Measurements from ENCODE around the gene RAB5IF. TPM values are rescaled to one million over a fixed set of nuclear protein-coding genes. Genes with fewer than 3 reads are reported as not detected.

RAB5IF gene
- total RNA-seq, 1 donor from 2014 or later, result 54.9 TPM

- Mint-ChIP-seq H3K9me3 (no peaks in the 10 kb centered on the region), H3K4me3 (no peak overlapping the region), H3K27me3 (no peaks in the 10 kb centered on the region), H3K27ac (no peak overlapping the region), H3K4me1 (peaks cover 24% of the 10 kb centered on the region), H3K36me3 (ENCODE audit: low read depth) (no peaks in the 10 kb centered on the region)
- ChIA-PET POLR2A (interaction anchor here (1.2 to 1.3 kb wide), 2 partner anchors 40 to 72 kb away, joined by 3 to 8 read pairs; partner anchors contain the start of genes RAB5IF and TGIF2), CTCF (interaction anchor here (1.5 kb wide), 1 partner anchor 39 kb away, joined by 4 read pairs; the partner anchor contains the start of gene RAB5IF)
- ATAC-seq (ENCODE audit: low read depth) (no peak), DNase-seq (no peak)
- intact Hi-C loops (cut with micrococcal nuclease), result no loop called here
- no peak for TF ChIP-seq CTCF (IDR thresholded peaks at IDR 0.05)
These were observed 39.8 kb downstream of the RAB5IF start for GRCh38 chr20:36645353-36645752.

GRCh38 chr20:36645998-36646397, 40.4 kb downstream of the RAB5IF start, which contains the start of gene SLA2:
TSS of gene SLA2 (minus strand) at chr20:36646196. CDS start at chr20:36641335, 4,861 bp downstream.
- intact Hi-C loops (cut with micrococcal nuclease), result no loop called here
- peaks cover 24% of the 10 kb centered on the region for H3K4me1 Mint-ChIP-seq
- TF ChIP-seq CTCF (IDR thresholded peaks at IDR 0.05), result no peak

GRCh38 chr20:36646678-36647077, 41.1 kb downstream of the RAB5IF start:
- Mint-ChIP-seq H3K27me3 (no peaks in the 10 kb centered on the region), H3K9me3 (no peaks in the 10 kb centered on the region), H3K4me1 (peaks cover 24% of the 10 kb centered on the region), H3K36me3 (ENCODE audit: low read depth) (peaks cover 6% of the 10 kb centered on the region), H3K4me3 (no peak overlapping the region), H3K27ac (peak overlapping the region; percentile 35)
- POLR2A ChIA-PET, result interaction anchor here (0.7 to 1.3 kb wide), 2 partner anchors 39 to 41 kb away, joined by 7 to 8 read pairs; partner anchors contain the start of gene RAB5IF
- DNase-seq, result no peak
- no peak for ATAC-seq (ENCODE audit: low read depth)
- no peak for TF ChIP-seq CTCF (IDR thresholded peaks at IDR 0.05)
- intact Hi-C loops (cut with micrococcal nuclease), result no loop called here
- CTCF ChIA-PET, result interaction anchor here (1.2 to 1.5 kb wide), 2 partner anchors 41 to 162 kb away, joined by 4 read pairs; partner anchors contain the start of gene RAB5IF

More at GRCh38 chr20:36645998-36646397, 40.4 kb downstream of the RAB5IF start, which contains the start of gene SLA2:
- ATAC-seq (ENCODE audit: low read depth) (peak; percentile 89), DNase-seq (no peak)
- Mint-ChIP-seq H3K4me3 (no peak within 1 kb of the TSS), H3K27me3 (no peaks in the 10 kb centered on the region), H3K27ac (peak within 1 kb of the TSS; percentile 59), H3K9me3 (no peaks in the 10 kb centered on the region), H3K36me3 (ENCODE audit: low read depth) (no peaks in the 10 kb centered on the region)
- CTCF ChIA-PET, result interaction anchor here (1.2 to 1.5 kb wide), 2 partner anchors 40 to 162 kb away, joined by 4 read pairs; partner anchors contain the start of gene RAB5IF
- POLR2A ChIA-PET, result interaction anchor here (1.2 to 1.3 kb wide), 2 partner anchors 40 to 73 kb away, joined by 3 to 8 read pairs; partner anchors contain the start of genes RAB5IF and TGIF2

GRCh38 chr20:36647196-36648121, 41.9 kb downstream of the RAB5IF start:
- no peak for TF ChIP-seq CTCF (IDR thresholded peaks at IDR 0.05)
- ChIA-PET CTCF (interaction anchor here (0.5 to 1.5 kb wide), 3 partner anchors 41 to 283 kb away, joined by 3 to 4 read pairs (median 4); partner anchors contain the start of gene RAB5IF), POLR2A (interaction anchor here (0.7 kb wide), 1 partner anchor 40 kb away, joined by 7 read pairs; no protein-coding TSS in a partner anchor)
- peaks cover 8% of the 10 kb centered on the region for H3K36me3 Mint-ChIP-seq (ENCODE audit: low read depth)
- no peaks in the 10 kb centered on the region for H3K27me3 Mint-ChIP-seq
- DNase-seq, result no peak
- no peak for ATAC-seq (ENCODE audit: low read depth)
- intact Hi-C loops (cut with micrococcal nuclease), result no loop called here
- H3K27ac Mint-ChIP-seq, result peak overlapping the region; percentile 35
- no peaks in the 10 kb centered on the region for H3K9me3 Mint-ChIP-seq
- no peak overlapping the region for H3K4me3 Mint-ChIP-seq
- H3K4me1 Mint-ChIP-seq, result peaks cover 24% of the 10 kb centered on the region

Data from activated B cell treated with CpG ODN at 0.5 μM for 24 hours (primary cell).